Testis (tissue), 2 donors: Measurements from ENCODE around the gene FBLN1.

ENCODE experiments used
- CTCF ChIP-seq, 3 experiments: fragments of 450-650 bp in 2 of 3; fragments of 200-600 bp in 1 of 3; sonication (generic) in 1 of 3; IDR thresholded peaks; one replicate each; pipeline ENCODE4 v1.5.1; 2016 to 2019; ENCODE audit warnings: antibody characterized with exemption in 3 of 3, mild to moderate bottlenecking in 2 of 3, moderate library complexity in 1 of 3
- POLR2A ChIP-seq: fragments of 450-650 bp; IDR thresholded peaks from one replicate; pipeline ENCODE4 v1.6.1; 2017; ENCODE audit warnings: antibody characterized with exemption, mild to moderate bottlenecking, moderate library complexity

- TF ChIP-seq CTCF (IDR thresholded peaks at IDR 0.05) (no peak), POLR2A (no peak)
Measured at GRCh38 chr22:45502215-45503049, at the start of gene FBLN1.
